ENCODE data around the gene SCN3A.

Gene SCN3A

DNA sequence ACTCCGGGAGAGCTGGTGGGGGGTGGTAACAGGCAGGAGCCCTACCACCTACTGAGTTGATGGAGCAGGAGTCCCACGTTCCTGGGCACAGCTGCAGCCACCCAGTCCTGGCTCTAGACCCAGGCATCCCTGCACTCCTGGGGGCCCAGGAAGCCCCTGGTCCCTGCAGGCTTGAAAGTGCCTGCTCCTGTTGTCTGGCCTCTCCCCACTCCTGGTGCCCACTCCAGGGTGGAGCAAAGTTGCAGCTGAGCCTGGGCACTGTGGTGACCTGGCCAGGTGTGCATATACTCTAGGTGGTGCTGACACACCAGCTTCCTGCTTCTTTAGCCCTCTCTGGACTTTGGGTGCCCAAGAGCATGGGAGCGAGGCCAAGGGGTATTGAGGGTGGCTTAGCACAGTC lies 129.5 kb downstream of the SCN3A start:
- TF ChIP-seq, protein P1, sequence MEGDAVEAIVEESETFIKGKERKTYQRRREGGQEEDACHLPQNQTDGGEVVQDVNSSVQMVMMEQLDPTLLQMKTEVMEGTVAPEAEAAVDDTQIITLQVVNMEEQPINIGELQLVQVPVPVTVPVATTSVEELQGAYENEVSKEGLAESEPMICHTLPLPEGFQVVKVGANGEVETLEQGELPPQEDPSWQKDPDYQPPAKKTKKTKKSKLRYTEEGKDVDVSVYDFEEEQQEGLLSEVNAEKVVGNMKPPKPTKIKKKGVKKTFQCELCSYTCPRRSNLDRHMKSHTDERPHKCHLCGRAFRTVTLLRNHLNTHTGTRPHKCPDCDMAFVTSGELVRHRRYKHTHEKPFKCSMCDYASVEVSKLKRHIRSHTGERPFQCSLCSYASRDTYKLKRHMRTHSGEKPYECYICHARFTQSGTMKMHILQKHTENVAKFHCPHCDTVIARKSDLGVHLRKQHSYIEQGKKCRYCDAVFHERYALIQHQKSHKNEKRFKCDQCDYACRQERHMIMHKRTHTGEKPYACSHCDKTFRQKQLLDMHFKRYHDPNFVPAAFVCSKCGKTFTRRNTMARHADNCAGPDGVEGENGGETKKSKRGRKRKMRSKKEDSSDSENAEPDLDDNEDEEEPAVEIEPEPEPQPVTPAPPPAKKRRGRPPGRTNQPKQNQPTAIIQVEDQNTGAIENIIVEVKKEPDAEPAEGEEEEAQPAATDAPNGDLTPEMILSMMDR (IDR thresholded peaks at IDR 0.05; ENCODE audit: borderline replicate concordance, control extremely low read depth, extremely low read depth, insufficient read depth, missing control alignments) = no peak
- no peak for DNase-seq (ENCODE audit: low spot score)
- in situ Hi-C loops (cut with MboI; ENCODE audit: low sequenced_read_pairs, unreplicated experiment) = no loop called here

DNA sequence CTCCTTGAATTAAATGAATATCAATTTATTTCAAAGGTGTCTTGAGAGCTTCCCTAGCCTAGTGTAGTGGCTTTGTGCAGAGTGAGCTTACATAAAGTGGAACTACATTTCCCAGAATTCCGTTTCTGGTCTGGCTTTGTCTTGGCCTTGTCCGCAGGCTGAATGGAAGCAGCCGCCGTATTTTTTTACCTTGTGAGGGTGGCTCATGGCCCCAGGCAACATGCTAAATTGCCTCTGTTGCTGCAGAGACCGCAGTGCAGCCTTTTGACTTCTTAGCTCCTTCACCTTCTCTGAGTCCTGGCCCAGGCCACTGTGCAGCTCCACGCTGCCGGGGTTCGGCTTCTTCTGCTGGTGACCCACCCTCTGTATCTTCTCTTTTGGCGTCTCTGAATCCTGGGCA lies 133.8 kb downstream of the SCN3A start:
- no peak for DNase-seq (ENCODE audit: low spot score)
- TF ChIP-seq, protein P1 (IDR thresholded peaks at IDR 0.05; ENCODE audit: borderline replicate concordance, control extremely low read depth, extremely low read depth, insufficient read depth, missing control alignments) = no peak
- in situ Hi-C loops (cut with MboI; ENCODE audit: low sequenced_read_pairs, unreplicated experiment) = no loop called here

DNA sequence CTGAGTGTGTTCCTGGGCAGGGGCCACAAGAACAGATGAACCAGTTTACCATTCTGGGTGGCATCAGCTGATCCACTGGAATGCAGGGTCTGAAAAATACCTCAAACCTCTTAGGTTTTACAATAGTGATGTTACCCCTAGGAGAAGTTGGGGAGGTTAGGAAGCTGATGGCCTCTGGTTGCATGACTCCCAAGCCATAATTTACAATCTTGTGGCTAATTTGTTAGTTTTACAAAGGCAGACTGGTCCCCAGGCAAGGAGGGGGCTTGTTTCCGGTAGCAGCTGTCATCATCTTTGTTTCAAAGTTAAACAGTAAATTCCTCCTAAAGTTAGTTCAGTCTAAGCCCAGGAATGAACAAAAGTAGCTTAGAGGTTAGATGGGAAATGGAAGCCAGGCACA lies 134.7 kb downstream of the SCN3A start:
- DNase-seq (ENCODE audit: low spot score) = no peak
- TF ChIP-seq, protein P1 (IDR thresholded peaks at IDR 0.05; ENCODE audit: borderline replicate concordance, control extremely low read depth, extremely low read depth, insufficient read depth, missing control alignments) = no peak
- in situ Hi-C loops (cut with MboI; ENCODE audit: low sequenced_read_pairs, unreplicated experiment) = no loop called here

- no peak for DNase-seq (ENCODE audit: low spot score)
- in situ Hi-C loops (cut with MboI; ENCODE audit: low sequenced_read_pairs, unreplicated experiment) = no loop called here
- TF ChIP-seq, protein P1 (IDR thresholded peaks at IDR 0.05; ENCODE audit: borderline replicate concordance, control extremely low read depth, extremely low read depth, insufficient read depth, missing control alignments) = no peak
These were observed 135.4 kb downstream of the SCN3A start for GRCh38 chr2:165068487-165068757.

- in situ Hi-C loops (cut with MboI; ENCODE audit: low sequenced_read_pairs, unreplicated experiment) = no loop called here
- no peak for DNase-seq (ENCODE audit: low spot score)
- TF ChIP-seq, protein P1 (IDR thresholded peaks at IDR 0.05; ENCODE audit: borderline replicate concordance, control extremely low read depth, extremely low read depth, insufficient read depth, missing control alignments) = no peak
These were observed 136.0 kb downstream of the SCN3A start for GRCh38 chr2:165067643-165068486.

- DNase-seq (ENCODE audit: low spot score) = no peak
- TF ChIP-seq, protein P1 (IDR thresholded peaks at IDR 0.05; ENCODE audit: borderline replicate concordance, control extremely low read depth, extremely low read depth, insufficient read depth, missing control alignments) = no peak
- in situ Hi-C loops (cut with MboI; ENCODE audit: low sequenced_read_pairs, unreplicated experiment) = no loop called here
These were observed 139.1 kb downstream of the SCN3A start for GRCh38 chr2:165064743-165065142.
